Heart left ventricle (tissue), 13 donors: ENCODE data around the gene FCGR1A.
"Not testable (repeated sequence)": the region's sequence is repeated elsewhere in the genome, so short reads cannot be mapped to it uniquely, and the experiment has no call there.

ENCODE experiments used
- POLR2A ChIP-seq, 2 donors: fragments of 450-650 bp; IDR thresholded peaks; one replicate each; pipeline ENCODE4 v1.6.1; 2017; ENCODE audit warnings: antibody characterized with exemption in 2 of 2, mild to moderate bottlenecking in 2 of 2, moderate library complexity in 2 of 2
- TF ChIP-seq, protein P1 (sequence below), 12 donors: fragments of 200-600 bp; sonication (generic) in 4 of 12; IDR thresholded peaks; one replicate each; pipeline versions ENCODE4 v1.5.0 to v1.8.0; 2018 to 2022; ENCODE audit warnings: antibody characterized with exemption in 12 of 12, mild to moderate bottlenecking in 5 of 12
- donor health status: ischemic (EF 13 %, LVEDD 7.1; RV severe dilation, severe dysfunction).
- donor health status: DM: no; HTN: yes; CAD: no.
- donor health status: DM: no; HTN: no; CAD: no.
- donor health status: ischemic (EF 25% LVEDD 6.9; RV normal size, moderate dysfunction).
- donor health status: ischemic (EF 25% LVEDD 5.7; RV mildly dilated, moderate dysfunction).
- donor health status: ischemic (EF 35%, LVEDD 5.7; RV mildly dilated, moderate dysfunction).
- donor health status: nonischemic (EF 11% LVEDD 7.7; RV severe dilation, severe dysfunction).
- donor health status: DM: yes; HTN: yes; CAD: no.
- donor health status: PGD.
- donor health status: ischemic (EF 29% LVEDD 5.4; RV normal size, mild dysfunction).
- donor health status: nonischemic (EF 23%, LVEDD 6.1; RV moderate dilation, normal function).

DNA sequence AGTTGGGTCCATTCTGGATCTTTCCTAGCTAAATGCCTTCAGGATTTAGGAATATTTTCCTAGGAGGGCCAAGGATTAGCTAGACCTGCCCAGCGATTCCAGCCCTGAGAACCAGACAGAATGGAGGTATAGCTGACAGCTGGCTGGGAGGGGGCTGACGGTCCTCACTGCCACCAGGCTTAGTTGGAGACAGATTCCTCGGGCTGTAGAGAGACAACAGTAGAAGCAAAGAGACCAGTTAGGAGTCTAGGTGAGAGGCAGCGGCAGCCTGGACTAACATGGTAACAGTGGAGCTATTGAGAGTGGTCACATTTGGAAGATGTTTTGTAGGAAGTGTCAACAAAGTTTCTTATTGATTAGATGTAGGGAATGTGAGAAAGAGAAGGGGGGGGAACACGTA, 11.4 kb downstream of the FCGR1A start:
- TF ChIP-seq, protein P1, sequence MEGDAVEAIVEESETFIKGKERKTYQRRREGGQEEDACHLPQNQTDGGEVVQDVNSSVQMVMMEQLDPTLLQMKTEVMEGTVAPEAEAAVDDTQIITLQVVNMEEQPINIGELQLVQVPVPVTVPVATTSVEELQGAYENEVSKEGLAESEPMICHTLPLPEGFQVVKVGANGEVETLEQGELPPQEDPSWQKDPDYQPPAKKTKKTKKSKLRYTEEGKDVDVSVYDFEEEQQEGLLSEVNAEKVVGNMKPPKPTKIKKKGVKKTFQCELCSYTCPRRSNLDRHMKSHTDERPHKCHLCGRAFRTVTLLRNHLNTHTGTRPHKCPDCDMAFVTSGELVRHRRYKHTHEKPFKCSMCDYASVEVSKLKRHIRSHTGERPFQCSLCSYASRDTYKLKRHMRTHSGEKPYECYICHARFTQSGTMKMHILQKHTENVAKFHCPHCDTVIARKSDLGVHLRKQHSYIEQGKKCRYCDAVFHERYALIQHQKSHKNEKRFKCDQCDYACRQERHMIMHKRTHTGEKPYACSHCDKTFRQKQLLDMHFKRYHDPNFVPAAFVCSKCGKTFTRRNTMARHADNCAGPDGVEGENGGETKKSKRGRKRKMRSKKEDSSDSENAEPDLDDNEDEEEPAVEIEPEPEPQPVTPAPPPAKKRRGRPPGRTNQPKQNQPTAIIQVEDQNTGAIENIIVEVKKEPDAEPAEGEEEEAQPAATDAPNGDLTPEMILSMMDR (IDR thresholded peaks at IDR 0.05): not testable (repeated sequence)
- TF ChIP-seq POLR2A (IDR thresholded peaks at IDR 0.05): not testable (repeated sequence)
